Left ventricle myocardium inferior (tissue), 1 donor: Measurements from ENCODE around the gene KCNIP3. TPM values are rescaled to one million over a fixed set of nuclear protein-coding genes. Genes with fewer than 3 reads are reported as not detected.

Experiments
- DNase-seq: peaks from one replicate; pipeline ENCODE4 v3.0.0-alpha.2; 2020
- H3K27ac ChIP-seq: fragments of 200-600 bp; replicated peaks from 2 replicates; pipeline ENCODE4 v1.8.0; 2021
- H3K27me3 ChIP-seq: fragments of 200-600 bp; 2 replicates; pipeline ENCODE4 v1.8.0; 2021; ENCODE audit warnings: low read depth
- H3K36me3 ChIP-seq: fragments of 200-600 bp; 2 replicates; pipeline ENCODE4 v1.8.0; 2021
- H3K4me1 ChIP-seq: fragments of 200-600 bp; 2 replicates; pipeline ENCODE4 v1.8.0; 2021
- H3K4me3 ChIP-seq: fragments of 200-600 bp; 2 replicates; pipeline ENCODE4 v1.8.0; 2021; ENCODE audit warnings: mild to moderate bottlenecking, moderate library complexity
- H3K9me3 ChIP-seq: fragments of 200-600 bp; replicated peaks from 2 replicates; pipeline ENCODE4 v1.8.0; 2021
- intact Hi-C: fragments of 100-400 bp; cut with micrococcal nuclease; formaldehyde crosslinking; loops from one replicate; pipeline ENCODE4 v1.11.0; 2022
- total RNA-seq: library from RNA; stranded (reverse); fragmentation: NEBNext Ultra II Directional; extraction: Animal tissue kit (Norgen Biotek cat#: 25700); gene quantifications from one replicate; pipeline ENCODE4 v1.2.1, GENCODE V29; 2021
- TF ChIP-seq, protein P1 (sequence below): fragments of 200-600 bp; IDR thresholded peaks from 2 replicates; pipeline ENCODE4 v1.8.0; 2021; ENCODE audit warnings: antibody characterized with exemption, mild to moderate bottlenecking, borderline replicate concordance
- donor health status: DM: no; HTN: yes; CAD: no; lungs with severe emphysema.

The KCNIP3 gene
- total RNA-seq, 1 donor from 2014 or later, result 4.6 TPM

DNA sequence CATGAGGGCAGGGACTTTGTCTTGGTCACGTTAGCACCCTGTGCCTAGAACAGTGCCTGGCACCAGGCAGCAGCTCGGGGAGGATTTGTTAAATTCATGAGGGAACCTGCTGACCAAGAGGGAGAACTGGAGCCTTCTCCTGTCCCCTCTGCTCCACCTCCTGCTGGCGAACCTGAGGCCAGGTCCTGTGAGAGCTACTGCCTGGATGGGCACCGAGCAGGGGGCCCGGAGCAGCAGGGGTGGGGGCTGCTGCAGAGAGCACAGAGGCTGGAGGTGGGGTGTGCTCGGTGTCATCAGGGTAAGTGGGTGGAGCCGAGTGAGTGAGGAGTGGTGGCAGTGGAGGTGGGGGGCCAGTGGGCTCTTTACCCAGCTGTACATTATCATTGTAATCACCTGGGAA lies 53.2 kb downstream of the KCNIP3 start:
- Histone ChIP-seq H3K4me1 (peaks cover 25% of the 10 kb centered on the region), H3K9me3 (peaks cover under 1% of the 10 kb centered on the region), H3K27ac (no peak overlapping the region), H3K36me3 (no peaks in the 10 kb centered on the region), H3K4me3 (no peak overlapping the region), H3K27me3 (peaks cover 8% of the 10 kb centered on the region)
- TF ChIP-seq, protein P1, sequence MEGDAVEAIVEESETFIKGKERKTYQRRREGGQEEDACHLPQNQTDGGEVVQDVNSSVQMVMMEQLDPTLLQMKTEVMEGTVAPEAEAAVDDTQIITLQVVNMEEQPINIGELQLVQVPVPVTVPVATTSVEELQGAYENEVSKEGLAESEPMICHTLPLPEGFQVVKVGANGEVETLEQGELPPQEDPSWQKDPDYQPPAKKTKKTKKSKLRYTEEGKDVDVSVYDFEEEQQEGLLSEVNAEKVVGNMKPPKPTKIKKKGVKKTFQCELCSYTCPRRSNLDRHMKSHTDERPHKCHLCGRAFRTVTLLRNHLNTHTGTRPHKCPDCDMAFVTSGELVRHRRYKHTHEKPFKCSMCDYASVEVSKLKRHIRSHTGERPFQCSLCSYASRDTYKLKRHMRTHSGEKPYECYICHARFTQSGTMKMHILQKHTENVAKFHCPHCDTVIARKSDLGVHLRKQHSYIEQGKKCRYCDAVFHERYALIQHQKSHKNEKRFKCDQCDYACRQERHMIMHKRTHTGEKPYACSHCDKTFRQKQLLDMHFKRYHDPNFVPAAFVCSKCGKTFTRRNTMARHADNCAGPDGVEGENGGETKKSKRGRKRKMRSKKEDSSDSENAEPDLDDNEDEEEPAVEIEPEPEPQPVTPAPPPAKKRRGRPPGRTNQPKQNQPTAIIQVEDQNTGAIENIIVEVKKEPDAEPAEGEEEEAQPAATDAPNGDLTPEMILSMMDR, result no peak
- intact Hi-C loops, result no loop called here
- no peak for DNase-seq

DNA sequence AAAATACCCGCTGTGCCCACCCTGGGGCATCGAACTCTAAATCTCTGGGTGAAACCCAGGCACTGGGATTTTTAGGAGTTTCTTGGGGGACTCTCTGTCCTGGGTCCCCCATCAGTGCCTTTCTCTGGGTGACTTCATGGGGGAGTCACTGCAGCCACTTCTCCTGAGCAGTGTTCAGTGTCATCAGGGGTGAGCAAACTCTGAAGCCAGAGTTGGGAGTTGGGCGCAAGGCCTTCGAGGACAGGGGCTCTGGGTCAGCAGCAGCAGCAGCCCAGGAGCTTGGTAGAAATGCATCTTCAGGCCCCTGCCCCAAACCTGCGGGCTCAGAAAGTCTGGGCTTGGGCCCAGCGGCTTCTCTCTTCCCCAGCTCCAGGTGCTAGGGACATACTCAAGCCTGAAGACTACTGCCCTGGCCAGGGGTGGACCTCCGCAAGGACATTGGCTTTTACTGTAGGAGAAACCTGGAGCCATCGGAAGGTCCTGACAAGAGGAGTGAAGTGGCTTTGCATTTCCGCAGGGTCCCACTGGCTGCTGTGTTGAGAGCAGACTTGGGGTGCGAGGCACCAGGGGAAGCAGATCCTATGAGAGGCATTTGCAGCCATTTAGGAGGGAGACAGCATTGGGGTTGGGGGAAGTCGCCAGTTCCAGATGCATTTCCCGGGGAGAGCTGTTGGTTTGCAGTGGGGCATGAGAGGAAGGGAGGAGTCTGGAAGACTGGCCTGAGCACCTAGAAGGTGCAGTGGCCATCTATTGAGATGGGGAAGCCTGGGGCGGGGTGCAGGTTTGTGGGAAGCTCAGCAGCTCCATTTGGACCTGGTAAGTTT lies 53.8 kb downstream of the KCNIP3 start:
- H3K27me3 ChIP-seq, result peaks cover 8% of the 10 kb centered on the region
- H3K27ac ChIP-seq, result no peak overlapping the region
- intact Hi-C loops, result no loop called here
- TF ChIP-seq, protein P1, result no peak
- H3K4me1 ChIP-seq, result peaks cover 19% of the 10 kb centered on the region
- peaks cover 6% of the 10 kb centered on the region for H3K9me3 ChIP-seq
- no peak overlapping the region for H3K4me3 ChIP-seq
- H3K36me3 ChIP-seq, result no peaks in the 10 kb centered on the region
- DNase-seq, result no peak

GRCh38 chr2:95351598-95351915 lies 54.4 kb downstream of the KCNIP3 start:
- Histone ChIP-seq H3K4me3 (no peak overlapping the region), H3K9me3 (peaks cover 6% of the 10 kb centered on the region), H3K27ac (no peak overlapping the region), H3K4me1 (peaks cover 17% of the 10 kb centered on the region), H3K36me3 (no peaks in the 10 kb centered on the region), H3K27me3 (peaks cover 8% of the 10 kb centered on the region)
- DNase-seq, result no peak
- intact Hi-C loops, result no loop called here
- TF ChIP-seq, protein P1, result no peak

GRCh38 chr2:95352310-95353054 lies 55.3 kb downstream of the KCNIP3 start:
- Histone ChIP-seq H3K36me3 (no peaks in the 10 kb centered on the region), H3K27ac (no peak overlapping the region), H3K4me1 (peaks cover 10% of the 10 kb centered on the region), H3K9me3 (peaks cover 6% of the 10 kb centered on the region), H3K4me3 (no peak overlapping the region), H3K27me3 (peaks cover under 1% of the 10 kb centered on the region)
- no peak for DNase-seq
- intact Hi-C loops, result no loop called here
- TF ChIP-seq, protein P1, result no peak

- Histone ChIP-seq H3K9me3 (peaks cover 6% of the 10 kb centered on the region), H3K27ac (no peak overlapping the region), H3K4me1 (peaks cover 3% of the 10 kb centered on the region), H3K27me3 (no peaks in the 10 kb centered on the region), H3K4me3 (no peak overlapping the region), H3K36me3 (no peaks in the 10 kb centered on the region)
- TF ChIP-seq, protein P1, result no peak
- no peak for DNase-seq
- intact Hi-C loops, result no loop called here
These were observed 56.0 kb downstream of the KCNIP3 start for GRCh38 chr2:95353055-95353575.
